ENCODE results near the gene HADHA. TPM values are rescaled to one million over a fixed set of nuclear protein-coding genes. Genes with fewer than 3 reads are reported as not detected.
"Not testable (repeated sequence)": the region's sequence is repeated elsewhere in the genome, so short reads cannot be mapped to it uniquely, and the experiment has no call there.

Gene HADHA
- total RNA-seq, 2 experiments from 2014 or later, result 124 TPM

DNA sequence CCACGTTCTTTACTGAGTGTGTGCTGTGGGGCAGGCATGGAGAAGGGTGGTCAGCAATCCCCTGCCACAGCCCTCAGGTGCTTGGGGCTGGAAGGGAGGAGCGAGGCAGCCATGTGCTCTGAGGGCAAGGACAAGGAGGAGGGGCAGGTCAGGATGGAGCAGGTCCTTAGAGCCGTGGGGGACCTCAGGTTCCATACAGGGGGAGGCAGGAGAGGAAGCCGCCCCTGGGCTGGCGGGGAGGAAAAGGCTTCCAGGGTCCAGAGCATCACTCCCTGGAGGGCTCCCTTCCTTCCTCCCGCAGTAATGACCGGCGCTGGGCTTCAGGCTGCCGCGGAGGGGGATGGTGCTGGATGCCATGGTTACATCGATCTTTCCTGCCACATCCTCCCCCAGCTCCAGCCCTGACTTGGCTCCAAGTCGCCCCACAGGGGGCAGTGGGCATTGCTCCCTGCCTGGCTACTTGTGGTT lies 65.0 kb downstream of the HADHA start:
- ChIA-PET CTCF (interaction anchor here (1.1 kb wide), 1 partner anchor 325 kb away, joined by 3 read pairs; no protein-coding TSS in a partner anchor), POLR2A (no interaction called here)

DNA sequence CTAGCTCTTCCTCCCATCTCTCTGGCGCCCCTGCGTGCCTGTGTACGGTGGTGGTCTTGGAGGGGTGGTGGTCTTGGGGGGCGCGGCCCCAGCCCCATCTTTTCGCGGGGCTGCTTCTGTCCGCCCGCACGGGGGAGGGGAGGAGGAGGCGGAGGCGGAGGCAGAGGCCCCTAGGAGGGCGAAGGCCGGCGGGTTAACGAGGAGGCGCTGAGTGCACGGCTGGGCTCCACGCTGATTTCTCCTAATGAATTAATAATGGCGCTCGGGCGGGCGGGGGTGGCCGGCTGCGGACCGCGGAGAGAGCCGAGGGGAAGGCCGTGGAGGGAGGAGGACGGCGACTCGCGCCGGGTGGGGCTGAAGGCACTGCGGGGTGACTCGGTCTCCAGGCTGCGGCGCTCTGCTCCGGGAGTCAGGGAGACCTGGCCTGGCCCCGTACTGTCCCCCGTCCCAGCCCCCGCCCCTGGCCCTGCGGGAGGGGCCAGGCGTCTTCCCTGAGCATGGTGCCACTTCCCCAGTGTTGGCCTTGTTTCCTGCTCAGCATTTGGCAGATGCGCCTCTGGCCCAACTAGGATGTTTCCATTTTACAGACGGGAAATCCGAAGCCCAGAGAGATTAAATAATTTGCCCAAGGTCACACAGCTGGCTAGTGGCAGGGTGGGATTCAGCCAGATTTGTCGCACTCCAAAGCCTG lies 65.5 kb downstream of the HADHA start:
- CTCF ChIA-PET, result interaction anchor here (0.8 to 1.6 kb wide), 3 partner anchors 151 to 324 kb away, joined by 3 to 7 read pairs (median 3); no protein-coding TSS in a partner anchor

DNA sequence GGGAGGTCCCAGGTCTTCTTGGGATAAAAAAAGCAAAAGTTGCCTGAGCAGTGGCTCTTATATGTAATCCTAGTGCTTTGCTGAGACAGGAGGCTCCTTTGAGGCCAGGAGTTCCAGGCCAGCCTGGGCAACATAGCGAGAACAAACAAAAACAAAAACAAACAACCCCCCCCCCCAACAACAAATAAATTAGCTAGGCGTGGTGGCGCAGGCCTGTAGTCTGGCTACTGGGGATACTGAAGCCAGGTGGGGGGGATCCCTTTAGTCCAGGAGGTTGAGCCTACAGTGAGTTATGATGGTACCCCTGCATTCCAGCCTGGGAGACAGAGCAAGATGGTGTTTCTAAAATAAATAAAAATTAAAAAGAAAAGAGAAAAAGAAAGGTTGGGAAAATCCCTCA lies 66.2 kb downstream of the HADHA start:
- CTCF ChIA-PET, result interaction anchor here (0.8 to 1.6 kb wide), 2 partner anchors 152 to 228 kb away, joined by 3 to 7 read pairs; no protein-coding TSS in a partner anchor
- POLR2A ChIA-PET, result interaction anchor here (0.7 kb wide), 1 partner anchor 1721 kb away, joined by 8 read pairs; no protein-coding TSS in a partner anchor

More for the DNA sequence above, 65.5 kb downstream of the HADHA start:
- POLR2A ChIA-PET, result interaction anchor here (0.7 kb wide), 1 partner anchor 1721 kb away, joined by 8 read pairs; no protein-coding TSS in a partner anchor

DNA sequence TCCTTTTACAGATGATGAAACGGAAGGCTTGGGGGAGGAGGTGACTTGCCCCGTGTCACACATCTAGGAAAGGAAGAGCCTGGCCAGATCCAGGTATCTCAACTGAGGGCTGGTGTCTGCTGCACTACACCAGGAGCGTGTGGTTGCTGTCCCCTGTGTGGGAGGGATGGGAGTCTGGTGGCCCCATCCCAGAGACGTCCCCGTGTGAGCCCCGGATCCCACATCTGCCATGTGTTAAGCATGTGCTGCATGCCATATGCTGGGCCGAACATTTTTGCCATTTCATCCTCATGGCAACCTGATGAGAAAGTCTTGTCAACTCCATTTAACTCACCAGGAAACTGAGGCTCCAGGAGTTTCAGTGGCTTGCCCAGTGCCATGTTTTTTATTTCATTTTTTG lies 67.3 kb downstream of the HADHA start:
- ChIA-PET POLR2A (no interaction called here), CTCF (interaction anchor here (1.6 kb wide), 1 partner anchor 227 kb away, joined by 3 read pairs; no protein-coding TSS in a partner anchor)

DNA sequence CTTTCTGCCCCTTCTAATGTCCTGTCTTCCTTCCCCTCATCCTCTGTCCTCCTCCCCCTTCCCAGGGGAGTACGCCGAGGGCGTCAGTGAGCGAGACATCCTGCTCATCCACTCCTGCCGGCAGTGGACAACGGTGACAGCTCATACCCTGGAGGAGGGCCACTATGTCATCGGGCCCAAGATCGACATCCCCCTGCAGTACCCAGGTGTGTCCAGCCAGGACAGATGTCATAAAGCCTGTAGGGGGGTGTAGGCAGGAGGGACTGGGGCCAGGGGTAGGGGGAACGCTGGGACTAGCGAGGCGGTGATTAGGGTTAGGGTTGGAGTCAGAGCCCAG lies 68.2 kb downstream of the HADHA start:
- POLR2A ChIA-PET, result no interaction called here
- CTCF ChIA-PET, result no interaction called here

DNA sequence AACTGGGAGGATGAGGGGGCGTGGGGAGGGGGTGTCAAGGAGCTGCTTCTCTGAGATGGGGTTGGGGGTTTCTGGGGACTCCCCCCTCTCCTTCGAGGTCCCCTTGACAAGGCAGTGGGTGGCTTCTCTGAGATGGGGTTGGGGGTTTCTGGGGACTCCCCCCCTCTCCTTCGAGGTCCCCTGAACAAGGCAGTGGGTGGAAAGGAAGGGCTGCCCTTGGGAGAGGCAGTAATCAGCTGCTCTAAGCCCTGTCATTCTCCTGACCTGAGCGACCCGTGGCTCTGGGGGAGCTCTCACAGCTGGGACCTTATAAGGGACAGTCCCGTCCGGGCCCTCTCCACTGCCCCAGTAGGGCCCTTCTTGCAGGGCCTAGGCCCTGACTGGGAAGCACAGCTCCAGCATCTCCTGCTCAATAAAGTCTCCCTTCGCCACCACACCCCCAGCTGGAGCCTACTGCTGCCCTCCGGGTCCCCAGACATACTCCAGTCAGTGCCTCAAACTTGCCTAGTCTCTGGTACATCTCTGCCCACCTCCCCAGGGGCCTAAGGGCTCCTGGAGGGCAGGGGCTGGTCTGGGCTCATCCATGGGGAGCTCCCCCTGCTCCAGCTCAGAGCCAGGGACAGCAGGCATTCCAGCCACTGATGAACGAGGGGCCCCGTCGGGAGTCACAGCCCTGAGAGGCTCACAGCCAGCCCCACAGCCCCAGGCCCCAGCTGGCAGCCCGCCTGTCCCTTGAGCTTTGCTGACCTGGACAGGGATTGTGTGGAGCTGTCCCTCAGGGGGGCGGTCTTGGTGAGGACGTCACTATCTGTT lies 68.8 kb downstream of the HADHA start:
- ChIA-PET CTCF (no interaction called here), POLR2A (no interaction called here)

DNA sequence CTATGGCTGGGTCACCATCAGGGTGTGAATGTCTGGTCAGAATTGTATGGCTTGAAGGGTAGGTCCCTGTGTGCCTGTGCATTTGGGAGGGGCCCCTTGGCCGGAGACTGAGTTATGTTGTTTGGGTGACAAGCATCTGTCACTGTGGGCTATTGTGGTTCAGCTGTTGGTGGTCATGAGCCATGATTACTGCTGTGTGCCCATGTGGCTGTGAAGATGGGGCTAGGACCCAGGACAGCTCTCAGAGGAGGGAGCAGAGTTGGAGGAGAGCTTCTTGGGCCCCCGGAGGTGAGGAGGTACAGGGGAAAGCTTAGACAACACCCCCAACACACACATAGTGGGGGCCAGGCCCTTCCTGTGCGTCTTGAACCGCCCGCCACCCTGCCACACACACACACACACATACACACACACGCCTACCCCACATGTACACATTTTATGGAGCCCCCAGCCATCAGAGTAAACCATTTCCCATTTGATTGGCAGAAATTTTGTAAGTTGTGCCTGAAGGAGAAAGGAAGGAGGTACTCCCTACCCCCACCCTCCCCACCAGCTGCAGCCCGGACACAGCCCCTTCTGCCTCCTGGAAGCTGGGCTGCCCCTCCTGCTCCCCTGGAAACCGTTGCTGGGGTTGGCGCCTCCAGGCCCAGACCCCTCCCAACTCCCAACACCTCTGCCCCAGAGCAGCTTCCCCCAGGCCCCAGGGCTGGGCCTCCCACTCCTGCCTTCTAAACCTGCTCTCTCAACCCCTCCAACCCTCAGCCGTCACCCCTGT lies 69.6 kb downstream of the HADHA start:
- ChIA-PET POLR2A (no interaction called here), CTCF (no interaction called here)

DNA sequence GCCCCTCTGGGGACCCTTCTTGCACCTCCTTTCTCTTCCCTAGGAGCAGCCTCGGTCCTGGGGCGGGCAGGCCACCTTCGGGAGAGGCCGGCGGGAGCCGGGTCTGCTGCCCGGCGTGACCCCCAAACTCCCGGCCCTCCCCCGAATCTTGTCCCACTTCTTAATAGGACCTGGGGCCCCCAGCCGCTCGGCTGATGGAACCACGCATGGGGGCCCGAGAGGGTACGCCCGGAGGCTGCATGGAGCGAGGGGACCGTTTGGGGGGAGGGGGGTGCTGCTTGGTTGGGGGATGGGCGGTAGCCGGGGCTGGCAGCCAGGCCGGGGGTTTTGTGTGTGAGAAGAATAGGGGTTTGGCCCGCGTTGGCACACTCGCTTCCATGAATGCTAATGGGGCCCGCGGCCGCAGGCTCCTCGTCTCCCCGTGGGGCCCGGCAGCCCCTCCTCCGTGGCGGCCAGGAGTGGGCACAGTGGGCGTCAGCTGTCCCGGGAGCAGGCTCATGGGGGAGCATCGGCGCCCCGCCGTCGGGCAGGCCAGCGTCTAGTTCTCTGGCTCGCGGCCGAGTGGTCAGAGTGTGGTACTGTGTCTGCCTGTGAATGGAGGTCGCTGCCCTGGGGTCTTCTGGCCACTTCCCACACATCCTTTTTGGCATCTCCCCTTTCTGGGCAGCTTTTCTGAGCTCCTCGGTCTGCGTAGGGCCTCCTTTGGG lies 70.5 kb downstream of the HADHA start:
- POLR2A ChIA-PET, result no interaction called here
- CTCF ChIA-PET, result no interaction called here

DNA sequence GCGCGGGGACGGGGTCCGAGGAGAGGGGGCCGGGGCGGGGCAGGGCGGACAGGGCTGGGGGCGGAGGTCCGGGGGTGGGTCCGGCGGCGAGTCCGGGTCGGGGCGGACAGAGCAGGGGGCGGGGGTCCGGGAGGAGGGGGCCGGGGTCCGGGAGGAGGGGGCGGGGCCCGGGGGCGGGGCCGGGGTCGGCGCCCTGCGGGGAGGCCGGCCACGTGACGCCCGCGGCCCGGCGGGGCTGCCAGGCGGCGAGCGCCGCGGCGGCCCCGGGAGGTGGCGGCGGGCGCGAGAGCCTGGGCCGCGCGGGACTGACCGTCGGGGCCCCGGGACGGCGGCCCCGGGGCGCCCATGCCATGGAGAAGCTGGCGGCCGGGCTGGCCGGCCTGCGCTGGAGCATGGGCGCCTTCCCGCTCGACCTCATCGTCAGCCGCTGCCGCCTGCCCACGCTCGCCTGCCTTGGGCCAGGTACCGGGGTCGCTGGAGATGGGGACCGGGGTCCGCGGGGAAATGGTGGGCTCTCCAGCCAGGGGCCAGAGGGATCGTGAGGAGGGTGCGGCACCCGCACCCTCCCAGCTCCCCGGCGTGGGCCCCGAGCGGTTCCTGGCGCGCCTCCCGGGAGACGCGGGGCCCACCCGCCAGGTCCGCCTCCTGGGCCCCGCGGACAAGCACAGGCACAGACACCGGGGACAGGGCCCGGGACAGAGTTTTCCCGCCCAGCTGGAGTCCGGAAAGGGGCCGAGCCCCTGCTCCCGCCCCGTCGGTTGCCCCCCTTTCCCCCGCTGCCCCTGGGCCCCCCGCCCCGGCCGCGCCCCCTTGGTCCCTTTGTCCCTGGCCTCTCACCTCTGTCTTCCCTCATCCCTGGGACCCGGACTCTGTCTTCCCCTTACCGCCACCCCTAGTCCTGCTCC lies 71.3 kb downstream of the HADHA start, which contains the start of gene GAREM2:
TSS of gene GAREM2 (plus strand) at position 218 of the 905 bp plus-strand sequence. CDS start at position 351, 133 bp downstream.
- POLR2A ChIA-PET, result interaction anchor here (0.5 kb wide), 1 partner anchor 1039 kb away, joined by 4 read pairs; the partner anchor contains the start of genes ATRAID and SLC5A6
- CTCF ChIA-PET, result no interaction called here

DNA sequence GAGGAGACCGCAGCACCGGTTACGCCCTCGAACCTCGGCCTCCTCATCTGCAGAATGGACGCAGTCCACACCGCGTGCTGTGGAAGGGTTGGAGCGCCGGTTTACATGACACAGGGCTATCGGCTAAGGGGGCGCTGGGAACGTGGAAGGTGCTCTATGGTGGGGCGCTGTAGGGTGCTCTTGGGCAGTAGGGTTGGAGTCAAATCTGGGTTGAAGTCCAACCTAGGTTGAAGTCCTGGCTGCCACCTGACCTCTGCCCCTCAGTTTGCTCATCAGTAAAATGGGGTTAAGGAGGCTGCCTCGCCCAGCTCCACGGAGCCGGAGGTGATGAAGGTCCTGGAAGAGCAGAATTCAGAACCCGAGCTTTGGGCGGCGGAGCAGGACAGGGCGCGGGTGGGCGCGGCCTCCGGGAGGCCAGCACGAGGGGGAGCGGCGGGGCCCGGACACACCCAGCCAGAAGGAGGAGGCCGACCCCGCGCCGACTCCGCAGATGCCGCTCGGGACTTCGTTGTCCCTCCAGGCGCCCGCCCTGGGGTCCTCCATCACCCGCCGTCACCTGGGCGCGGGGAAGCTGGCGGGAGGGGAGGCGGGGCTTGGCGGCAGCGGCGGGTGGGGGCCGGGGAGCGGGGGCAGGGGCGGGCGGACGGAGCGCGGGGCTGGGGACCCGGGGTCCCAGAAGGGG lies 72.1 kb downstream of the HADHA start:
- POLR2A ChIA-PET, result interaction anchor here (0.5 kb wide), 1 partner anchor 1039 kb away, joined by 4 read pairs; the partner anchor contains the start of genes ATRAID and SLC5A6
- CTCF ChIA-PET, result interaction anchor here (0.5 to 1.1 kb wide), 3 partner anchors 12 to 60 kb away, joined by 3 to 6 read pairs (median 3); no protein-coding TSS in a partner anchor

DNA sequence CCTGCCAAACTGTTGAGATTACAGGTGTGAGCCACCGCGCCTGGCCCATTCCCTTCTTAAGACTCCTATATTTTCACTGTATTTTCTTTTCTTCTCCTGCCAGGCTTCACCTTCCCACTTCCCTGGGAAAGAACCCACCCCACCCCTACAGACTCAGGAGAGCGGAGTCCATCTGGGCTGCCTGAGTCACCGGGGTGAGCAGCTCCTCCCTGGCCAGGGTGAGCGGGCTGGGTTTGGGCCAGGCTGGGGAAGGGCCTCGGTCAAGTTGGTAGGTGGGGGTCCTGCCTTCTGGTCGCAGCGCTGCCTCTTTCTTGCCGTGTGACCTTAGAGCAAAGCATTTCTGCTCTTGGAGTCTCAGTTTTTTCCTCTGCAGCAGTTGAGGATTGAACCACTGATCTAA lies 73.6 kb downstream of the HADHA start:
- POLR2A ChIA-PET, result no interaction called here
- CTCF ChIA-PET, result interaction anchor here (0.9 kb wide), 1 partner anchor 26 kb away, joined by 3 read pairs; no protein-coding TSS in a partner anchor

DNA sequence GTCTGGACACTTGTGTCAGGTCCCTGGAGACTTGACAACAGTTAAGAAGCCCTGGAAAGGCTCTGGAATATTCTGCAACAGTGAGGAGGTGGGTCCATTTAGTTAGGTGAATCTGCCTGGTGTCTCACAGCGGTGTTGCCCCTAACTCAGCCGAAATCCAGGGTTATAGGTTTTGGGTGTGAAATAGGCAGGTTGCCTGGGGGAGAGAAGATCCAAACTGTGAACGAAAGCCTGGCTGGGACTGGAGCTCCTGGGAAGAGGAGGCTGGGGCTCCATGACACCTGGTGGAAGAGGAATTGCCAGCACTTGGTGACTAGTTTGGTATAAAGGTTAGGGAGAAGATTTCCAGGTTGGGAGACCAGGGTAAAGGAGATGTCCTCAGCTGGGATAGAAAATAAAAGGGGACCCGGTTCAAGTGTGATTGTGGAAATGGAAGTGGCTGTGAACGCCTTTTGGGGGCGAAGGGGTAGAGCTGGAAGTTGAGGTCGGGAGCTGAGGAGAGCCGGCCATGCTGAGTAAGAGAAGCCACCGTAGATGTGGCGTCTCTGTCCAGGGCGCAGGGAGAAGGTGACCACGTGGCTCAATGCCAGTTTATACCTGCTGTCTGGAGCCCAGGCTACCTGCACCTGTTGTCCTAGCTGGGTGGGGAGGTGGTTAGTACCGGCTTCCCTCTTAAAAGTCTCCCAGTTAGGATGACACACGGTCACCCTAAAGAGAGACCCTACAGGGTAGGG lies 74.6 kb downstream of the HADHA start:
- POLR2A ChIA-PET, result no interaction called here
- CTCF ChIA-PET, result no interaction called here

DNA sequence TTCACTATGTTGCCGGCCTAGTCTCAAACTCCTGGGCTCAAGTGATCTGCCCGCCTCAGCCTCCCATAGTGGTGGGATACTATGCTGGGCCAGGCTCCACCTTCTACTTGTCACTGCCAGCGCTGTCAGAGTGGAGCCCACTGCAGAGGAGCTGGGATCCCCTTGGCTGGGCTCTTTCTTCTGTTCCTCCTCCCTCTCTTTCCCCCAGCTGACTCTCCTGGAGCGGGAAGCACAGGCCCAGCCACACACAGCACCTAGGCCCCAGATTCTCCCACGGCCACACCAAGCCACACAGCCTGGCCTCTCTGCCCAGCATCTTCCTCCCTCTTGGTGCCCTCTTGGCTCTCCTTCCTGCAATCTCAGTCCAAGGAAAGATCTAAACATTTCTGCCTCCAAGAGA lies 75.2 kb downstream of the HADHA start:
- POLR2A ChIA-PET, result no interaction called here
- CTCF ChIA-PET, result no interaction called here

DNA sequence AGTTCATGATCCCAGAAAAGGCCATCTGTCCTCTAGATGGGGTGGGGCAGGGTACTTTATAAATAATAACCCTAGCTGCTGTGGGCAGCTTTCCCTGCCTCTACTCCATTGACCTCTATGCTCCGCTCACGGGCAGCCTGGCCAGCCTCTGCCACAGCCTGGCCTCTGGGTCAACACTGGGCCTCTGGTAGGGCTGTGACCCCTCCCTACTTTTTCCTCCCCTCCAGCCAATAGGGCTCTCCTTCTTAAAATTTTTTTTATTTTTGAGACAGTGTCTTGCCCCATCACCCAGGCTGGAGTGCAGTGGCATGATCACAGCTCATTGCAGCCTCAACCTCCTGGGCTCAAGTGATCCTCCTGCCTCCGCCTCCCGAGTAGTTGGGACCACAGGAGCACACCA lies 75.6 kb downstream of the HADHA start:
- CTCF ChIA-PET, result no interaction called here
- POLR2A ChIA-PET, result no interaction called here

DNA sequence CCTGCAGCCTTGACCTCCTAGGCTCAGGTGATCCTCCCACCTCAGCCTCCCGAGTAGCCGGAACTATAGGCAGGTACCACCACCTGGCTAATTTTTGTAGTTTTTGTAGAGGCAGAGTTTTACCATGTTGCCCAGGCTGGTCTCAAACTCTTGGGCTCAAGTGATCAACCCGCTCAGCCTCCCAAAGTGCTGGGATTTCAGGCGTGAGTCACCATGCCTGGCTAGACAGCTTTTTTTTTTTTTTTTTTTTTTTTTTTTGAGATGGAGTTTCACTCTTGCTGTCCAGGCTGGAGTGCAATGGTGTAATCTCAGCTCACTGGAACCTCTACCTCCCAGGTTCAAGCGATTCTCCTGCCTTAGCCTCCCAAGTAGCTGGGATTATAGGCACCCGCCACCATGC lies 77.9 kb downstream of the HADHA start:
- CTCF ChIA-PET, result interaction anchor here (2.2 kb wide), 1 partner anchor 18 kb away, joined by 7 read pairs; no protein-coding TSS in a partner anchor
- POLR2A ChIA-PET, result not testable (repeated sequence)

DNA sequence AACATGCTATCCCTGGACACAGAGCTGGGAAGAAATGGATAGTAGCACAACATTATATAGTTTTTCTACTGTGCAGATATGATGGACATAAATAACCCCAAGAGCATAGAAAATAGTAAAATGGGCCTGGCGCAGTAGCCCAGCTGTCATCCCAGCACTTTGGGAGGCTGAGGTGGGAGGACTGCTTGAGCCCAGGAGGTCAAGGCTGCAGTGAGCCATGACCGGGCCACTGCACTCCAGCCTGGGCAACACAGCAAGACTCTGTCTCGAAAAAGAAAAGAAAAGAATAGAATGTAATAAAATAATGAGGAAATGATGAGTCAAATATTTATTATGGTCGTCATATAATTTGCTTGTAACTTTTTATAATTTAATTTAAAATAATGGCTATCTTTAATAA lies 79.0 kb downstream of the HADHA start:
- ChIA-PET POLR2A (no interaction called here), CTCF (interaction anchor here (0.8 kb wide), 1 partner anchor 156 kb away, joined by 3 read pairs; no protein-coding TSS in a partner anchor)
